Stimulated activated CD4-positive, alpha-beta T cell treated with anti-CD3 and anti-CD28 coated beads, Interleukin-1b, Interleukin-23, amount 100 ng/mL, for 48 hours (primary cell): Measurements from ENCODE around the gene IFITM1.
A peak's percentile ranks its signal among the peaks of the same experiment; 100 is the strongest.

Experiments
- DNase-seq: peaks from one replicate; pipeline ENCODE4 v3.0.0-alpha.2; 2020

Gene IFITM1

DNA sequence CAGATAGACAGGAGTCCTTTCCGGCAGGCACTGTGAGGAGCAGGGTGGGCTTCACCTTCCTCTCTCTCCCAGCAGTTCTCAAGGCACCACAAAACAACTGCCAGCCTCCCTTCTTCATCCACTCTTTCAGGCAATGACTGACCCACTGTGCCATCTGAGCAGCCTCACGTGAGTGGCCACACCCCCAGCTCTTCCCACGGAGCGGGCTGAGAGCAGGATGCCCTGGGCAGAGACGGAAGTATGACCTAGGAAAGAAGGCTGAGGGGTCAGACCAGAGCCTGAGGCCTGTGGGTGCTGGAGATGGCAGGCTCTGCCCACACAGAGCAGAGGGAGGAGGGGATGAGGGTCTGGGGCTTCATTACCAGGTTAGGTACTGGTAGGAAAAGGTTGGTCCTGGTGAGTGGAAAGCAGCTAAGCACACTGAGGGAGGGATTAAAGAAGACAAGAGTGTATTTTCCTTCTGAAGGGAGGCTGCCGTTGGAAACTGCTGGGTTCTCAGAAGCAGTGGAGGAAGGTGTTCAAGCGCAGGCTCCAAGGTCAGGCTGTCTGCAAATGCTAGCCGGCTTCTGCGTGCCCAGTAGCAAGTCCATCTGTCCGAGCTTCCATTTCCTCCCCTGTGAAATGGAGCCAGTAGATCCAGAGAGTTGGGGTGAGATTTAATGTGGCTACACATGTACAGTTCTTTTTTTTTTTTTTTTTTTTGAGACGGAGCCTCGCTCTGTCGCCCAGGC, 31.0 kb upstream of the IFITM1 start:
- no peak for DNase-seq

- DNase-seq: no peak
These were observed 30.3 kb upstream of the IFITM1 start for GRCh38 chr11:283405-284104.

DNA sequence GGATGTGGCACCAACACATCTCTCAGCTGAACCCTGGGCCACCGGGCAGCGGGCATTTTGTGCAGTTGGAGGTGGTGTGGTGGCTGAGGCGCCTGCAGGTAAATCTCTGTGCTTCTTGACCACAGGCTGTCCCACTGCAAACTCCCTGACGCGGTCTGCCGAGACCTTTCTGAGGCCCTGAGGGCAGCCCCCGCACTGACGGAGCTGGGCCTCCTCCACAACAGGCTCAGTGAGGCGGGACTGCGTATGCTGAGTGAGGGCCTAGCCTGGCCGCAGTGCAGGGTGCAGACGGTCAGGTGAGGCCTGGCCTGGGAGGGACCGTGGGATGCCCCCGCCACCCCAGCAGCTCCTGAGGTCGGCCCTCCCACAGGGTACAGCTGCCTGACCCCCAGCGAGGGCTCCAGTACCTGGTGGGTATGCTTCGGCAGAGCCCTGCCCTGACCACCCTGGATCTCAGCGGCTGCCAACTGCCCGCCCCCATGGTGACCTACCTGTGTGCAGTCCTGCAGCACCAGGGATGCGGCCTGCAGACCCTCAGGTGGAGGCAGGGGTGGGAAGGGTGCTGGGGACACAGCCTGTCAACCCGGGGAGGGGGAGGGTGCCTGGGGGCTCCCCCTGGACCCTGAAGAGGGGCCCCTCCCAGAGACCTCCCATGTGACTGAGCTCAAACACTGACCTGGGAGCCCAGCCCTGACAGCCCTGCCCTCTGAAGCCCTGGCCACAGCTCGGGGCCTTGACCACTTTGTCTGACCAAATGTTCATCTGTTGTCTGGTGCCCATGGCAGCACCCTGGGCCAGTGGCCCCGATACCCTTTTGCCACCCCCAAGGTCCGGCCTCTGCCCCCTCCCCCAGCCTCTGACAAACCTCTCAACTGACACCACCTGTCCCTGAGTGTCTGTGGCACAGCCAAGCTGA, 29.5 kb upstream of the IFITM1 start:
- DNase-seq: peak; percentile 1

GRCh38 chr11:285021-285893, 28.6 kb upstream of the IFITM1 start:
- peak; percentile 0 for DNase-seq

GRCh38 chr11:285894-286220, 28.0 kb upstream of the IFITM1 start:
- no peak for DNase-seq

- DNase-seq: peak; percentile 45
These were observed 26.6 kb upstream of the IFITM1 start for GRCh38 chr11:286977-287820.

DNA sequence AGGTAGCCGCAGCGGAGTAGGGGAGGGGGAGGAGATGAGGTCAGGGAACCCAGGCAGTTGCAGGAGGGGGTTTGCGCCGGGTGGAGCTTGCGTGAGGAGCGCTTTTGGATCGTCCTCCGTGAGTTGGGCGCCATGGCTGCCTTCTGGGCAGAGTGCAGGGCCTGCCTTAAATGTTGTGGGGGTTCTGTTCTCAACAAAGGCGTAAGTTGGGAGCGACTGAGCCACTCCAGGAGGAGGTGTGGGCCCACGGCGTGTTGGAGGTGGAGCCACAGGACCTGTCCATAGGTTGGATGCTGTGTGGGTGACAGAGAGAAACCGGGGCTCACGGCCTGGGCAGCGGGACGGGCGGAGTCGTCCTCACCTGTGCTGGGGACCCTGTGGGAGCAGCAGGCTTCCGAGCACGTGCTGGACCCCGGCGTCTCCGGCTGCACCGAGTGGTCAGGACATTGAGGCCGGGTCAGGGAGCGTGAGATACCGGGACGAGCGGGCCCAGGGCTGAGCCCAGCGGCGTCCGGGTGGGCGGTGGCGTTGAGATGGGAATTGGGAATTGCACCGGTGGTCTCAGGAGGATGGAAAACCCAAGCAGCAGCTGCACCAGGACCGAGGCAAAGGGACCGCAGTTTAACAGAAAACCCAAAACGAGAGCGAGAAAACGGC, 25.9 kb upstream of the IFITM1 start:
- peak; percentile 33 for DNase-seq

- DNase-seq: peak; percentile 36
These were observed 25.1 kb upstream of the IFITM1 start, which contains the start of gene PGGHG for GRCh38 chr11:288478-289397. Gene PGGHG, plus strand, starts transcription at chr11:289126. Its CDS starts 691 bp downstream, at chr11:289817.

- peak; percentile 5 for DNase-seq
These were observed 24.5 kb upstream of the IFITM1 start for GRCh38 chr11:289398-289711.

GRCh38 chr11:289712-290620, 23.9 kb upstream of the IFITM1 start:
- DNase-seq: no peak

GRCh38 chr11:290621-291231, 23.1 kb upstream of the IFITM1 start:
- no peak for DNase-seq

DNA sequence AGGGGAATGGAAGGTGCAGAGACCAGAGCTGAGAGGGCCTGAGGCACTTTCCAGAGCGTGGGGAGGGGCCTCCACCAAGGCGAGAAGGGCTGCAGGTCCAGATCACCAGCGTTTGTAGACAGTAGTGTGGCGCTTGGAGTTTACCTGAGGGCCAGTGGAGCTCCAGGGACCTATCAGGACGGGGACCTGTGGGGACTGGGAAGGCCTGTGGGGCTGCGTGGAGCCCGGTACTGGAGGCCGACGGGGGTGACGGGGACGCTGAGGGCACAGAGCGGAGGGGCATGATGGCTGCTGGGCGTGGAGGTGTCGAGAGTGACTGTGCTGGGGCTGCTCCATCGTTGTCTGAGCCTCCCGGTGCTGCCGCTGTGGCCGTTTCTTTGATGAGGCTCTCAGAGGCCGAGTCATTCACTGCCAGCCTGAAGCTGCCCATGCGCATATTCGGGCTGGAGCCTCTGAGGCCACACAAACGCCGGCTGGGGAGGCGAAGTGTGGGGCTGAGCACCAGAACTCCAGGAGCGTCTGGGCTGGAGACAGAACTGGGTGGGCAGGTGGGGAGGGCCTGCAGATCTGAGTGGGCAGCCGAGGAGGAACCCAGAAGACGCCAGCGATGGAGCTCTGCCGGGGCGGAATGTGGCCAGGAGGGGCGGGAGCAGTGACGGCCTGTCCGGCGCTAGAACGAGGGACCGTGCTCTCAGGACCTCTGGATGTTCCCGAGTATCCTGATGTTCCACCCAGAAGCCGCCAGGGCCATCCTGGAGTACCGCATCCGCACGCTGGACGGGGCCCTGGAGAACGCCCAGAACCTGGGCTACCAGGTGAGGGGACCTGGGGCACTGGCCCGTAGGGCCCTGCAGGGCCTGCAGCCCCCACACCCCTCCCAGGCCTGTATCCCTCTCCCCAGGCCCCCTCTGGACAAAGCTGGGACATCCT, 22.3 kb upstream of the IFITM1 start:
- DNase-seq: no peak

- no peak for DNase-seq
These were observed 21.4 kb upstream of the IFITM1 start for GRCh38 chr11:292211-293121.

GRCh38 chr11:293271-293851, 20.5 kb upstream of the IFITM1 start:
- DNase-seq: no peak

GRCh38 chr11:293852-294661, 19.8 kb upstream of the IFITM1 start:
- no peak for DNase-seq
